Colonic mucosa (tissue), 4 donors: ENCODE measurements around the gene BCO1. TPM values are rescaled to one million over a fixed set of nuclear protein-coding genes. Genes with fewer than 3 reads are reported as not detected.

Experiments used
- DNase-seq: peaks from one replicate; pipeline ENCODE4 v3.0.0-alpha.2; 2020
- H3K27ac ChIP-seq: fragments of 200-600 bp; one replicate; pipeline ENCODE4 v1.8.0; 2021
- H3K27me3 ChIP-seq: fragments of 200-600 bp; one replicate; pipeline ENCODE4 v1.8.0; 2021
- H3K36me3 ChIP-seq: fragments of 200-600 bp; one replicate; pipeline ENCODE4 v1.8.0; 2021
- H3K4me1 ChIP-seq: fragments of 200-600 bp; one replicate; pipeline ENCODE4 v1.8.0; 2021; ENCODE audit warnings: mild to moderate bottlenecking
- H3K4me3 ChIP-seq: fragments of 200-600 bp; one replicate; pipeline ENCODE4 v1.8.0; 2021
- H3K9ac ChIP-seq, 2 donors: one replicate each; pipeline ENCODE4 v1.7.0; 2013; ENCODE audit warnings: control low read depth in 2 of 2, low read depth in 2 of 2, low read length in 2 of 2
- H3K9me3 ChIP-seq: fragments of 200-600 bp; one replicate; pipeline ENCODE4 v1.8.0; 2021
- CTCF ChIP-seq: fragments of 200-600 bp; IDR thresholded peaks from one replicate; pipeline ENCODE4 v1.8.0; 2022; ENCODE audit warnings: antibody characterized with exemption, mild to moderate bottlenecking
- intact Hi-C: fragments of 100-400 bp; cut with DNase I; formaldehyde crosslinking; loops from one replicate; pipeline ENCODE4 v1.14.1; 2022
- total RNA-seq, 2 donors: library from RNA; stranded (reverse); fragmentation: NEBNext Ultra II Directional in 1 of 2; extraction: Animal tissue kit (Norgen Biotek cat#: 25700) in 1 of 2; gene quantifications; one replicate each; pipeline ENCODE4 v1.2.1, GENCODE V29; 2021
- donor health status: healthy.
- donor health status: DM: no; HTN: no; CAD: no.
- donor health status: DM: no; HTN: no; CAD: no.

BCO1 gene
- total RNA-seq, 2 donors from 2014 or later = 2.1 to 6.1 TPM

- Histone ChIP-seq H3K9me3 (no peaks in the 10 kb centered on the region), H3K36me3 (no peaks in the 10 kb centered on the region), H3K9ac (no peak overlapping the region), H3K4me3 (no peak overlapping the region), H3K4me1 (no peaks in the 10 kb centered on the region), H3K27ac (no peak overlapping the region), H3K27me3 (no peaks in the 10 kb centered on the region)
- intact Hi-C loops = loop anchor here (5.0 to 10.0 kb wide), 2 partner anchors 55 to 92 kb away; partner anchors contain the start of gene GAN
- no peak for DNase-seq
- TF ChIP-seq CTCF = no peak
These were observed 21.4 kb downstream of the BCO1 start for GRCh38 chr16:81259916-81260315.

- Histone ChIP-seq H3K27me3 (no peaks in the 10 kb centered on the region), H3K4me1 (no peaks in the 10 kb centered on the region), H3K27ac (no peak overlapping the region), H3K4me3 (no peak overlapping the region), H3K9ac (no peak overlapping the region), H3K9me3 (no peaks in the 10 kb centered on the region), H3K36me3 (no peaks in the 10 kb centered on the region)
- DNase-seq = no peak
- intact Hi-C loops = loop anchor here (5.0 to 10.0 kb wide), 2 partner anchors 54 to 91 kb away; partner anchors contain the start of gene GAN
- TF ChIP-seq CTCF = peak; percentile 56
These were observed 22.7 kb downstream of the BCO1 start for GRCh38 chr16:81261049-81261648.

GRCh38 chr16:81263470-81264220, 25.2 kb downstream of the BCO1 start:
- H3K27ac ChIP-seq = no peak overlapping the region
- H3K36me3 ChIP-seq = no peaks in the 10 kb centered on the region
- no peak for DNase-seq
- H3K9me3 ChIP-seq = no peaks in the 10 kb centered on the region
- no peaks in the 10 kb centered on the region for H3K27me3 ChIP-seq
- no peak for TF ChIP-seq CTCF
- no peak overlapping the region for H3K4me3 ChIP-seq
- intact Hi-C loops = loop anchor here (5.0 to 10.0 kb wide), 2 partner anchors 51 to 89 kb away; partner anchors contain the start of gene GAN
- H3K9ac ChIP-seq = no peak overlapping the region
- no peaks in the 10 kb centered on the region for H3K4me1 ChIP-seq

DNA sequence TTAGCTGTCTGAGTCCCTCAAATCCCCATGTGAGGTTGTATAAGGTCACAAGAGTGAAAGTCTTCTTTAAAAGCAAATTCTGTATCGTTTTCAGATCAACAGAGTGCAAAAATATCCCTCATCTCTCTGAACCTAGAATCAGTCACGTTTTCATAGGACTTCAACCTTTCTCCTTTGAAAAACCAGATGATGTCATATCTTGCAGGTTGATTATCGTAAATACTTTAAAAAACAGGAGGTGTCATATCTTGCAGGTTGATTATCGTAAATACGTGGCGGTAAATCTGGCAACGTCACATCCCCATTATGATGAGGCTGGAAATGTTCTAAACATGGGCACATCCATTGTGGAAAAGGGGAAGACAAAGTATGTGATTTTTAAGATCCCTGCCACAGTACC, 25.9 kb downstream of the BCO1 start:
- no peak for TF ChIP-seq CTCF
- DNase-seq = no peak
- H3K4me1 ChIP-seq = no peaks in the 10 kb centered on the region
- no peak overlapping the region for H3K27ac ChIP-seq
- no peaks in the 10 kb centered on the region for H3K36me3 ChIP-seq
- H3K9ac ChIP-seq = no peak overlapping the region
- intact Hi-C loops = loop anchor here (5.0 to 10.0 kb wide), 2 partner anchors 50 to 88 kb away; partner anchors contain the start of gene GAN
- H3K9me3 ChIP-seq = no peaks in the 10 kb centered on the region
- H3K4me3 ChIP-seq = no peak overlapping the region
- no peaks in the 10 kb centered on the region for H3K27me3 ChIP-seq

DNA sequence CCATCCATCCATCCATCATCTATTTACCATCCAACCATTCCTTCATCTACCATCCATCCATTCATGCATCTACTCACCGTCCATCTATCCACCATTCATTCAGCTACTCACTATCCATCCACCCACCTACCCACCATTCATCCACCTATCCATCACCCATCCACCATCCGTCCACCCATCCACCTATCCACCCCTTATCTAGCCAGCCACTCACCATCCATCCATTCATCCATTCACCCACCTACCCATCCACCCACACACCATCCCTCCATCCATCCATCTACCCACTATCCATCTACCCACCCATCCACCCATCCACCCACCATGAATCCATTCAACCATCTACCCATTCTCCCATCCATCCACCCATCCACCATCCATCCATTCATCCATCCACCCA, 26.6 kb downstream of the BCO1 start:
- H3K27me3 ChIP-seq = no peaks in the 10 kb centered on the region
- DNase-seq = no peak
- H3K4me3 ChIP-seq = no peak overlapping the region
- no peaks in the 10 kb centered on the region for H3K4me1 ChIP-seq
- intact Hi-C loops = loop anchor here (10.0 kb wide), 1 partner anchor 50 kb away; the partner anchor contains the start of gene GAN
- no peak overlapping the region for H3K9ac ChIP-seq
- no peak for TF ChIP-seq CTCF
- H3K9me3 ChIP-seq = no peaks in the 10 kb centered on the region
- H3K36me3 ChIP-seq = no peaks in the 10 kb centered on the region
- no peak overlapping the region for H3K27ac ChIP-seq
